Osteoblast (primary cell): Measurements from ENCODE around the gene RNF148. TPM values are rescaled to one million over a fixed set of nuclear protein-coding genes. Genes with fewer than 3 reads are reported as not detected.

Experiments
- DNase-seq: peaks from one replicate; pipeline ENCODE4 v3.0.0; 2011; ENCODE audit warnings: low spot score, mixed read lengths; ENCODE audit not compliant: insufficient read length; ENCODE audit errors: missing footprints
- H2AFZ ChIP-seq: 2 replicates; pipeline ENCODE4 v1.6.0; 2011; ENCODE audit warnings: mild to moderate bottlenecking, low read length
- H3K27ac ChIP-seq: 2 replicates; pipeline ENCODE4 v1.5.1; 2011; ENCODE audit warnings: mild to moderate bottlenecking, low read depth, low read length, moderate library complexity
- H3K27me3 ChIP-seq: 2 replicates; pipeline ENCODE4 v1.6.0; 2012; ENCODE audit warnings: mild to moderate bottlenecking, control low read depth, inconsistent platforms, low read length, moderate library complexity; ENCODE audit not compliant: insufficient read depth
- H3K36me3 ChIP-seq: 2 replicates; pipeline ENCODE4 v1.5.1; 2011; ENCODE audit warnings: mild to moderate bottlenecking, low read length, control low read depth, moderate library complexity; ENCODE audit not compliant: insufficient read depth
- H3K4me1 ChIP-seq: 2 replicates; pipeline ENCODE4 v1.5.1; 2011; ENCODE audit warnings: mild to moderate bottlenecking, low read length, control low read depth, moderate library complexity; ENCODE audit not compliant: insufficient read depth
- H3K4me2 ChIP-seq: 2 replicates; pipeline ENCODE4 v1.6.0; 2011; ENCODE audit warnings: mild to moderate bottlenecking, low read length; ENCODE audit not compliant: insufficient read depth
- H3K4me3 ChIP-seq: fragments of 200-600 bp; sonication (generic); 3 replicates; pipeline ENCODE4 v1.5.1; 2012; ENCODE audit warnings: mild to moderate bottlenecking, low read length, inconsistent platforms; ENCODE audit not compliant: insufficient read depth
- H3K79me2 ChIP-seq: 2 replicates; pipeline ENCODE4 v1.6.0; 2012; ENCODE audit warnings: mild to moderate bottlenecking, low read length, control low read depth, inconsistent platforms; ENCODE audit not compliant: insufficient read depth
- H3K9me3 ChIP-seq: 2 replicates; pipeline ENCODE4 v1.5.1; 2011; ENCODE audit warnings: low read depth, low read length, control low read depth
- H4K20me1 ChIP-seq: 2 replicates; pipeline ENCODE4 v1.6.0; 2012; ENCODE audit warnings: mild to moderate bottlenecking, low read length, control low read depth; ENCODE audit not compliant: insufficient read depth
- CTCF ChIP-seq: IDR thresholded peaks from 2 replicates; pipeline ENCODE4 v1.5.1; 2011; ENCODE audit warnings: mild to moderate bottlenecking, low read depth, low read length, moderate library complexity; ENCODE audit errors: extremely low read depth
- total RNA-seq: library from RNA; depleted of rRNA; stranded (reverse); fragments of >200 nt; gene quantifications from 2 replicates; pipeline ENCODE4 v1.2.3, GENCODE V29; 2012

The RNF148 gene
- total RNA-seq, 1 donor, result 0.72 TPM

GRCh38 chr7:122675621-122676020 is 27.1 kb downstream of the RNF148 start:
- no peak for TF ChIP-seq CTCF
- no peaks in the 10 kb centered on the region for H3K9me3 ChIP-seq
- no peaks in the 10 kb centered on the region for H3K79me2 ChIP-seq
- no peaks in the 10 kb centered on the region for H3K4me1 ChIP-seq
- no peak overlapping the region for H2AFZ ChIP-seq
- no peak overlapping the region for H3K27ac ChIP-seq
- H4K20me1 ChIP-seq, result no peaks in the 10 kb centered on the region
- no peaks in the 10 kb centered on the region for H3K36me3 ChIP-seq
- H3K4me2 ChIP-seq, result no peak overlapping the region
- no peaks in the 10 kb centered on the region for H3K27me3 ChIP-seq
- H3K4me3 ChIP-seq, result no peak overlapping the region
- DNase-seq, result no peak

GRCh38 chr7:122675011-122675410 is 27.7 kb downstream of the RNF148 start:
- Histone ChIP-seq H3K79me2 (no peaks in the 10 kb centered on the region), H3K27ac (no peak overlapping the region), H3K4me2 (peak overlapping the region; percentile 54), H3K27me3 (no peaks in the 10 kb centered on the region), H3K4me3 (no peak overlapping the region), H2AFZ (no peak overlapping the region), H4K20me1 (no peaks in the 10 kb centered on the region), H3K4me1 (no peaks in the 10 kb centered on the region), H3K9me3 (no peaks in the 10 kb centered on the region), H3K36me3 (no peaks in the 10 kb centered on the region)
- no peak for TF ChIP-seq CTCF
- DNase-seq, result peak; percentile 75

DNA sequence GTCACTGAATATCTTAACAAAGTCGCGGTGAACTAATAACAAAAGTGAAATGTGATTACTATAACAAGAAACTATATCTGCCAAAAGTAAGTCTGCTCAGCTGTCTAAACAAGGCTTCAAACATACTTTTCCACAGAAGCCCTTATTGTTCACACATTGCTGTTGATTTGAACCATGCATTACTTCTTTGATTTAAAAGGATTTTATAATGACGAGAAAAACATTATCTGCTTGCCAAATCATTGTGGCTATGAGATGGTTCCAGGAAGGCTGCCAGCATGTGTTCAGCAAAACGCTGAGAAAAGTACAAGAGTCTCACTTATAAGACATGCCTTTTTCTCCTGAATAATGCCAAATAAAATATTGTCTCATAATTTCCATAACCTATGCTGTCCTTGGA is 28.2 kb downstream of the RNF148 start:
- H3K36me3 ChIP-seq, result no peaks in the 10 kb centered on the region
- no peaks in the 10 kb centered on the region for H3K4me1 ChIP-seq
- H3K9me3 ChIP-seq, result no peaks in the 10 kb centered on the region
- H4K20me1 ChIP-seq, result no peaks in the 10 kb centered on the region
- no peak overlapping the region for H3K4me3 ChIP-seq
- H3K4me2 ChIP-seq, result peak overlapping the region; percentile 54
- H3K79me2 ChIP-seq, result no peaks in the 10 kb centered on the region
- H3K27me3 ChIP-seq, result no peaks in the 10 kb centered on the region
- no peak for TF ChIP-seq CTCF
- no peak overlapping the region for H3K27ac ChIP-seq
- H2AFZ ChIP-seq, result no peak overlapping the region
- peak; percentile 62 for DNase-seq

DNA sequence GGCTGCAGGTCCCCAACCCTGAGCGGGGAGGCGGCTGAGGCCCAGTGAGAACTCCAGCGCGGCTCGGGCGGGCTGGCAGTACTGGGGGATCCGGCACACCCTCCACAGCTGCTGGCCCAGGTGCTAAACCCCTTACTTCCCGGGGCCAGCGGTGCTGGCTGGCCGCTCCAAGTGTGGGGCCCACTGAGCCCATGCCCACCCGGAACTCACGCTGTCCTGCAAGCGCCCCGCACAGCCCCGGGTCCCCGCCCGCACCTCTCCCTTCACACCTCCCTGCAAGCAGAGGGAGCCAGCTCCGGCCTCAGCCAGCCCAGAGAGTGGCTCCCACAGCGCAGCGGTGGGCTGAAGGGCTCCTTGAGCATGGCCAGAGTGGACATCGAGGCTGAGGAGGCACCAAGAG is 28.8 kb downstream of the RNF148 start:
- Histone ChIP-seq H4K20me1 (no peaks in the 10 kb centered on the region), H3K27ac (no peak overlapping the region), H3K4me3 (no peak overlapping the region), H3K4me1 (no peaks in the 10 kb centered on the region), H2AFZ (no peak overlapping the region), H3K79me2 (no peaks in the 10 kb centered on the region), H3K27me3 (no peaks in the 10 kb centered on the region), H3K4me2 (peak overlapping the region; percentile 25), H3K9me3 (no peaks in the 10 kb centered on the region), H3K36me3 (no peaks in the 10 kb centered on the region)
- TF ChIP-seq CTCF, result no peak
- DNase-seq, result no peak
